Hematopoietic multipotent progenitor cell treated with erythropoietin and hydrocortisone succinate and interleukin-3 and kit ligand, for 17 days (in vitro differentiated cells): ENCODE data around the gene KANSL1.

Experiments
- DNase-seq: peaks from one replicate; pipeline ENCODE4 v3.0.0-alpha.2; 2015; ENCODE audit warnings: low spot score

The KANSL1 gene

GRCh38 chr17:46071796-46072195, 121.4 kb downstream of the KANSL1 start:
- no peak for DNase-seq

- no peak for DNase-seq
Observed at GRCh38 chr17:46064460-46064859, 128.8 kb downstream of the KANSL1 start.

GRCh38 chr17:46063241-46063640, 130.0 kb downstream of the KANSL1 start:
- DNase-seq = peak; percentile 47

- peak; percentile 60 for DNase-seq
Observed at GRCh38 chr17:46061435-46061834, 131.8 kb downstream of the KANSL1 start.

- DNase-seq = no peak
Observed at GRCh38 chr17:46060461-46060860, 132.8 kb downstream of the KANSL1 start.

GRCh38 chr17:46059486-46059885, 133.7 kb downstream of the KANSL1 start:
- peak; percentile 77 for DNase-seq

- DNase-seq = no peak
Observed at GRCh38 chr17:46057366-46057765, 135.9 kb downstream of the KANSL1 start.

- DNase-seq = no peak
Observed at GRCh38 chr17:46056800-46057304, 136.4 kb downstream of the KANSL1 start.

- no peak for DNase-seq
Observed at GRCh38 chr17:46053911-46054534, 139.2 kb downstream of the KANSL1 start.

GRCh38 chr17:46049656-46050055, 143.6 kb downstream of the KANSL1 start:
- DNase-seq = no peak

GRCh38 chr17:46047856-46048255, 145.4 kb downstream of the KANSL1 start:
- DNase-seq = no peak

- DNase-seq = no peak
Observed at GRCh38 chr17:46047398-46047797, 145.8 kb downstream of the KANSL1 start.

- DNase-seq = no peak
Observed at GRCh38 chr17:46046957-46047356, 146.3 kb downstream of the KANSL1 start.

GRCh38 chr17:46045639-46046038, 147.6 kb downstream of the KANSL1 start:
- DNase-seq = no peak

GRCh38 chr17:46044989-46045388, 148.2 kb downstream of the KANSL1 start:
- DNase-seq = no peak

- peak; percentile 90 for DNase-seq
Observed at GRCh38 chr17:46044286-46044928, 148.8 kb downstream of the KANSL1 start.

- no peak for DNase-seq
Observed at GRCh38 chr17:46043606-46044005, 149.6 kb downstream of the KANSL1 start.

GRCh38 chr17:46042925-46043324, 150.3 kb downstream of the KANSL1 start:
- no peak for DNase-seq

- DNase-seq = no peak
Observed at GRCh38 chr17:46042246-46042645, 151.0 kb downstream of the KANSL1 start.

- DNase-seq = no peak
Observed at GRCh38 chr17:46039592-46040186, 153.5 kb downstream of the KANSL1 start.

GRCh38 chr17:46038937-46039336, 154.3 kb downstream of the KANSL1 start:
- DNase-seq = no peak

GRCh38 chr17:46038414-46038813, 154.8 kb downstream of the KANSL1 start:
- no peak for DNase-seq

GRCh38 chr17:46037722-46038255, 155.4 kb downstream of the KANSL1 start:
- no peak for DNase-seq
